ENCODE data around the gene CYP27C1.
"Not testable (repeated sequence)": the region's sequence is repeated elsewhere in the genome, so short reads cannot be mapped to it uniquely, and the experiment has no call there.

The CYP27C1 gene

DNA sequence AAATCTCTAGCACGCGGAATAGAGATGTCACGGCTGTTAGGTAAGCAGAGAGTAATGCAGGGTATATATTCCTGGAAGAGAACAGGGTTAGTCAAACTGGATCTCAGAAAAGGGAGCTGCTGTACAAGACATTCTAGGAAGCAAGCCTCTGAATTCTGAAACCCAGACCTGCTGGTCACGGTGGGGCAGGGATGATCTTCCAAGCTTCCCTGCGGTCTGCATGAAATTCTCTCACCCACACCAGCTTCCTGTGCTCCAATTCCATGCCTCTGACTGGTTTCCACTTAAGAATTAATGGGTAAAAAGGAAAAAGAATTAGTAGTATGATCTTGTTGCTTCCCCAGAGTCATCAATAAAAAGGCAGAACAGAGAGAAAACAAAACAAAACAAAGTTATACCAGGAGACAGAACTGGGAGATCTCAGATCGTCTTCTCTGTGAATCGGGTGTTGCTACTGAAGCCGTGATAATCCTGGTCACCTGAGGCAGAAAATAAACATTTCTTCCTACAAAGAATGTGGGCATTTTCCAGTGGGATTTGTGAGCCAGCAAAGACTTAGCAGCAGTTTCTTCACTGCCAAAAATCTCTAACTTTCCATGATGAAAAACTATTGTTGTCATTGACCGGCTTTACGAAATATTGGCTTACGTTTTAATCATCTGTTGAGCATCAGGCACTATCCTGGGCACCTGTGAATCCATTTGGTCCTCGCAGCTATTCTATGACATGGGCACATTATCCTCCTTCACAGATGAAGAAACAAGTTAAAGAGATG is 5.3 kb upstream of the CYP27C1 start:
- no peak for DNase-seq (ENCODE audit: low read depth in 2 of 2, low spot score in 1 of 2)

DNA sequence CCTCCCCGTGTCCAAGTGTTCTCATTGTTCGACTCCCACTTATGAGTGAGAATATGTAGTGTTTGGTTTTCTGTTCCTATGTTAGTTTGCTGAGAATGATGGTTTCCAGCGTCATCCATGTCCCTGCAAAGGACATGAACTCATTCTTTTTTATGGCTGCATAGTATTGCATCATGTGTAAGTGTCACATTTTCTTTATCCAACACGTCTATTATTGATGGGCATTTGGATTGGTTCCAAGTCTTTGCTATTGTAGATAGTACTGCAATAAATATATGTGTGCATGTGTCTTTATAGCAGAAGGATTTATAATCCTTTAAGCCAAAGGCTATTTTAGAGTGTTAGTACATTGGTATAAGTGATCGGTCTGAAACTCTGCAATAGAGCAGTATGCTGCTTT is 4.0 kb upstream of the CYP27C1 start:
- not testable (repeated sequence) for DNase-seq (ENCODE audit: low read depth in 2 of 2, low spot score in 1 of 2)

DNA sequence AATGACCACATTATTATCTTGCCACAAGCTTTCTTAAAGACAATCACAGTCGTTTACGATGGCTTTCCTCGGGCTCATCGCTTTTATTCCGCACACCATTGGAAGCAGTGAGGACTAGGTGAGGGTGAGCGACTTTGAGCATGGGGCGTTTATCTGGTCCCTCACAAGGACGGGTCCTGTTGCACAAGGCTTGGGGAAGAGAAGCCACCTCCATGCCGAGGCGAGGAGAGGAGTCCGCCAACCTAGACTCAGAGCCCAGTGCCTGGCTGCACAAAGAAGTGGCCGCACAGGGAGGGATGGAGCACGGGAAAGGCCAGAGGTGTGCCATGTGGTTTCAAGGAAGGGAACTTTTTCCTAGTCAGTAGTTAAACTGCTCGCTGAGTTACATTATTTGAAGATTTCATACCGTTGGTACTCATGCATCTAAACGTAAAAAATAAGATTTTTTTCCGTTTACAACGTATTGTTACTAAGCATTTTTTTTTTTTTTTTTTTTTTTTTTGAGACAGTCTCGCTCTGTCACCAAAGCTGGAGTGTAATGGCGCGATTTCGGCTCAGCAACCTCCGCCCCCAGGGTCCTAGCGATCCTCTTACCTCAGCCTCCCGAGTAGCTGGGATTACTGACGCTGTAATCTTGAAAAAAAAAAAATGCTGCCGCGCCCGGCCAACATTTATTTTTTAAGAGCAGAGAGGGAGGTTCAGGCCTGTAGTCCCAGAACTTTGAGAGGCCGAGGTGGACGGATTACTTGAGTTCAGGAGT is 849 bp upstream of the CYP27C1 start:
- no peak for DNase-seq (ENCODE audit: low read depth in 2 of 2, low spot score in 1 of 2)

DNA sequence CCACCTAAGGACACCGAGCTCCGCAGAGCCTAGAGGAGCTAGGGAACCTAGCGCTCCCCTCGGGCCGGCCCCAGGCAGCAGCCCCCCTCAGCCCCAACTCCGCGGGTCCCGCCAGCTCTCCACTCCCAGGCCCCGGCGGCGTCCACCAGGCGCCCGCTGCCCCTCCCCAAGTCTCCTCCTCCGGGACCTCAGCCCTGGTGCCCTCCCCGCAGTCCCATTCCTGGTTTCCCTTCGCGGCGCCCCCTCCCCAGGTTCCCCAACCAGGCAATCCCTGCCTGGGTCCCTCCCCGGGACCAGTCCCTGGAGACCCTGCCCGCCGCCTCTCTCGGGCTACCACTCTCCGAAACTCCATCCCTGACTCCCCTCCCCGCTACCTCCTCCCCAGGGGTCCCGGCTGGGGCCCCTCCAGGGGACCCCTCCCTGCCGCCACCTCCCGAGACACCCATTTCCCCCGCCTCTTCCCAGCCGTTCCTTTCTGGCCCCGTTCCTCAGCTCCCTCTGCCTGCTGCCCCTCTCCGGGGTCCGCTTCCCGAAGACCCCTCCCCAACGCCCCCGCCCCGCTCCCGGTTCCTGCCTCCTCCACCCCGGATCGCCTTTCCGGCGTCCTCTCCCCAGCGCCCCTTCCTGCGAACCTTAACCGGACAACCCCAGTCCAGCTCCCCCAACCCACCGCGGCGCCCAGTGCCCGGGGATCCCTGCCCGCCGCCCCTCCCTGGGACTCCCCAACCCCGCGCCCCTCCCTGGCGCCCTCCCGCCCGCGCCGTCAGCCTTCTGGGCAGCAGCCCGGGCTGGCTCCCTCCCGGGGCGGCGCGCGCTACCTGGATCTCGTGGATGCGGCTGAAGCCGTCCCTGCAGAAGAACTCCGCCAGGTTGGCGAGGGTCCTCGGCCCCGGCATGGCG is 678 bp downstream of the CYP27C1 start:
- no peak for DNase-seq (ENCODE audit: low read depth in 2 of 2, low spot score in 1 of 2)

DNA sequence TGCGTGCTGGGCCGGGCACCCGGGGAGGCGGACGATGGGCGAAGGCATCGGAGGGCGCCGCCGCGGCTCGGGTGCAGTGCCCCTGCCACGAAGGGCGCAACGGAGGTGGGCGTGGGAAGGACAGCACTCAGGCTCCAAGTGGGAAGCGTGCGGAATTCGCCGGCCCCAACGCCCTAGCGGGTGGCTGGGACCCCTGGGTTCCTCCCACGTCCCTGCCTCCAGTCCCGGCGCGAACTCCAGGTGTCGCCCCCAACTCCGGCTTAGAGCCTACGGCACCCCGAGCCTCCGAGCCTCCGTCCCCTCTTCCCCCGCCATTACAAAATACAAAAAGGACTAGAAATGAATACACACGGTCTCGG is 1.3 kb downstream of the CYP27C1 start:
- DNase-seq (ENCODE audit: low read depth in 2 of 2, low spot score in 1 of 2): no peak

DNA sequence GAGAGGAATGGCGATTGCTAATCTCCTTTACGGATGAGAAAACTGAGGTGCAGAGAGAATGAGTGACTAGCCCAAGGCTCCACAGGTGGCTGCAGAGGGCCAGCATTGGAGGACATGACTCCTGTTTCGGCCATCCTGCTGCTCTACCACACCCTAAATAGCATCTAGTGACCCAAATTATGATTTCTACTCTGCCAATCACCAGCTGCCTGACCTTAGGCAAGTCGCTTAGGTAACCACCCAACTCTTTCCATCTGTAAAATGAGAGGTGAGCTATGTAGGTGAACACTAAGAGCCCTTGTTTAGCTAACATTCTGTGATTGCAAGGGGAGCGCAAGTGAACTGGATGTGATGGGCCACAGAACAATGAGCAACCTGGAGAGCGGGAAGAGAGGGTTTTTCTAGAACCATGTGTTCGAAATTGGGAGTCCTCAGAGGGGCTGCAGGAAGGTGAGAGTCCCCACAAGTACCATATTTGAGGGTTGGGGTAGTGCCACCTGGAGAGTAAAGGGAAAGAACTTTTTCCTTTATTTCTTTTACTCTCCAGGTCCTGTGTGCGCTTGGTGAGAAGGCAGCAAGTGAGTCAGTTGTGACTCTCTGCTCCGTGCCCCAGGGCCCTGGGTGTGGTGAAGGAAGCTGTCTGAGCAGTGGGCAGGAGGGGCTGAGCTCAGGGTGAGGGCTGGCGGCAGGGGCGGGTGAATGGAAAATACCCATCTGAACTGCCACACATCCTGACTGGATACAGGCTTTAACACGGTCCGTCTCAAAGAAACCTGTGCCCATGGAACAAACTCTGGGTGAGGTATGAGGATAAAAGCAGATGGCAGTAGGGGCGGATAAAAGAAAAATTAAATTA is 2.4 kb downstream of the CYP27C1 start:
- no peak for DNase-seq (ENCODE audit: low read depth in 2 of 2, low spot score in 1 of 2)

DNA sequence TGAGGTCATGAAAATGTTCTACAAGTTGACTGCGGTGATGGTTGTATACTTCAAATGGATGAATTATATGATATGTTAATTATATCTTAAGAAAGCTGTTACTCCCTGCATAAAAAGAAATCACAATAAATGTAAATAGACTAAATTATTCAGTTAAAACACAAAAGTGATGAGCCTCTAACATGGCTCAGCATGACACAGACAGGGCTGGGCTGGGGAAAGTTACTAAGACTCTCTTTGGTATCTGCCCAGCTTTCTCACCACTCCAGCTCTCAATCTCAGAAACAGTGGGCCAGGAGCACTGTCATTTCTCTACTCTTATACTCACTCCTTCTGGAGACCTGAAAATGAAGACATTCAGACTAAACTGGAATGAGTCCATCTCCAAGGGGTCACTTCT is 3.5 kb downstream of the CYP27C1 start:
- no peak for DNase-seq (ENCODE audit: low read depth in 2 of 2, low spot score in 1 of 2)

DNA sequence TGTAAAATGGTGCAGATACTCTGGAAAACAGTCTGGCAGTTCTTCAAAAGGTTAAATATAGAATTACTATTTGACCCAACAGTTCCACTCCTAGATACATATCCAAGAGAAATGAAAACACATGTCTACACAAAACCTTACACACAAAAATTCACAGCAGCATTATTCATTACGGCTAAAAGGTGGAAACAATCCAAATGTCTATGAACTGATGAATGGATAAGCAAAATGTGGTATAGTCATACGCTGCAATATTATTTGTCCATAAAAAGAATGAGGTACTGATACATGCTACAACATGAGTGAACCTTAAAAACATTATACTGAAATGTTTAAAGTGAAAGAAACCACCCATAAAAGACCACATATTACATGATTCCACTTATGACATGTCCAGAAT is 4.0 kb downstream of the CYP27C1 start:
- DNase-seq (ENCODE audit: low read depth in 2 of 2, low spot score in 1 of 2): no peak

DNA sequence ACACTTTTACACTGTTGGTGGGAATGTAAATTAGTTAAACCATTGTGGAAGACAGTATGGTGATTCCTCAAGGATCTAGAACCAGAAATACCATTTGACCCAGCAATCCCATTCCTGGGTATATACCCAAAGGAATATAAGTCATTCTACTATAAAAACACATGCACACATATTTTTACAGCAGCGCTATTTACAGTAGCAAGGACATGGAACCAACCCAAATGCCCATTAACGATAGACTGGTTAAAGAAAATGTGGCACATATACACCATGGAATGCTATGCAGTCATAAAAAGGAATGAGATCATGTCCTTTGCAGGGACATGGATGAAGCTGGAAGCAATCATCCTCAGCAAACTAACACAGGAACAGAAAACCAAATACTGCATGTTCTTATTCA is 5.9 kb downstream of the CYP27C1 start:
- not testable (repeated sequence) for DNase-seq (ENCODE audit: low read depth in 2 of 2, low spot score in 1 of 2)

DNA sequence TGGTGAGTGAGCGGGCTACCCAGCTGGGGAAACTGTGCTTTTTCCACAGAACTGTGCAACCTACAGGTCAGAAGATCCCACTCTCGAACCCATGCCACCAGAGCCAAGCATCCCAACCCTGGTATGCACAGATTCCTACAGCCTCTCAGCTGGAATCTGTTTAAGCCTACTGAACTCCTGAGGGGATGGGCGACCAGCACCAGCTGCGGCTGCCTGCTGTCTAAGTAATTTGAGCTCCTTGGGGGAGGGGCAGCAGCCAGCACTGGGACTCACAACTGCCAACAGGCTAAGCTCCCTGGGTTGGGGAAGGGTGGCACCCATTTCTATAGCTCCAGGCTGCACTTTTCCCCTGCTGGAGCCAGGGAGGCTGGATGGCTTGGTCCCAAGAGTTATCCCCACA is 11.8 kb downstream of the CYP27C1 start:
- no peak for DNase-seq (ENCODE audit: low read depth in 2 of 2, low spot score in 1 of 2)

DNA sequence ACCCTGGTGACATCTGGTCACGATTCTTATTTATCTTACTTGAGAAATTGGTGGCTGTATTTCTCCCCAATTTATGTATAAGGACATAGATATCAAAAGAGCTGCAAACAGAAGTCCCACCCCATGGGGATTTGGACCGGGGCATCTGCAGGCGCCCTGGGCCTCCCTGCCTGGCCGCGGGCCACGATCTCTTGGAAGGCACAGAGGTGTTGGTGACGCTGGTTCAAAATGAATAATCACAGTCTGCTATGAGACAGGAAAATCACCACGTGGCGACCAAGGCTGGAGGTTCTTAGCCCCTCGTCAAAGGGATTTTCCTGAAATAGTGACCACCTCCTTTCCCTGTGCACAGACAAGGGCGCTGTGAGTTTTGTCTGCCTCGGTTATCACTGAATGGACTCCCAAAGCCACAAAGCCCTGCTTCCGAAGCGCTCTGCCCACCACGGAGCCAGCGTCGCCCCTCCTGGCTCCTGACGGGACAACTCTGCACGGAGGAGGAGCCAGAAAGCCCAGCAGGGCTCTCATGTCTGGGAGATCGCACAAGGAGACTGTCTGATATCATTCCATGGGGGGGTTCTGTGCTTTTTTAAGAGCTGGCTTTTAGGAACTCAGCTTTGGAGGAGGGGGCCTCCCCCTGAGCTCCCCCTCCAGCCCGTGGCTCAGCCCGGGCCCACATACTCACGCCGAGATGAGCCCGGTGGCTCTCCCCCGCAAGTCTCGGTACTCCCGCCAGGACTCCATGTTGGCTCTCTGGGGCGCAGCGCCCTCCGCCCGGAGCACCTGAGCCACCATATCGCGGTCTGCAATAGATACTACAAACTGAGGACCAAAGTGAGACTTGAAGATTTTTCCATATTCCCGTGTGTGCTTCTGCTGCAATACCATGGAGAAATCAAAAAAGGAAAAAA is 14.6 kb downstream of the CYP27C1 start:
- DNase-seq (ENCODE audit: low read depth in 2 of 2, low spot score in 1 of 2): no peak

DNA sequence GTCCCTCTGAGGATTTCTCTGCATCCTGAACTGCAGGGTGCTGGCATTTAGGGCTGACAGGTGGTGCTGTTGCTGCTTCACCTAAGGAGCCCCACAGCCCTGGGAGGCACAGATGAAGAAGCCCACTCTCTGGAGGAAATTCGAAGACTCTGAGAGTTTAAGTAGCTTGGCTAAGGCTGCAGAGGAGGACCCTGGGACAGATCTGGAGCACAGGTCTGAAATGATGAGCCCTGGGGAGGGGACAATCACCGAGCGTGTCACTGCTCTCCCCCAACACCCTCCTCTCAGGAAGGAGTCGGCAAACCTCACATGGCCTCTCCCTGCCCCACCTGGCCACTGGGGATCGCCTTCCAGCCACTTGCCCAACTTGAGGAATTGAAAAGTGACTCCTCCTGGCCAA is 18.6 kb downstream of the CYP27C1 start:
- no peak for DNase-seq (ENCODE audit: low read depth in 2 of 2, low spot score in 1 of 2)

DNA sequence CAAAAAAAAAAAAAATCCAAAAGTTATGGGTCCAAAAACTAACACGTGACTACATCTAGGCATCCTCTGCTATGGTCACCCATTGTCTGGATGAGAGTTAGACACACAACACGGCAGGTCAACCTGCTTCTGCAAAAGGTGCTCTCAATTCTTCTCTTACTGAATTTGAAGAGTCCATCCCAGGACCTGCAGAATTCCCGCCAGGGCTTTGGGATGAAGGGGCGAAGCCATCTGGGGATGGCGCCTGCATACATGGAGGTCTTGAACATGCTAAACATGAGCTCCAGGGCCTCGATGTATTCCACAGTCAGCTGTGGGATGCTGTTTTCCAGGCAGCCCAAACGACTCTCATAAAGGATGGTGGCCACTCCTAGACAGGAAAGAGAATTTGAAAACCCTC is 19.1 kb downstream of the CYP27C1 start:
- DNase-seq (ENCODE audit: low read depth in 2 of 2, low spot score in 1 of 2): no peak

DNA sequence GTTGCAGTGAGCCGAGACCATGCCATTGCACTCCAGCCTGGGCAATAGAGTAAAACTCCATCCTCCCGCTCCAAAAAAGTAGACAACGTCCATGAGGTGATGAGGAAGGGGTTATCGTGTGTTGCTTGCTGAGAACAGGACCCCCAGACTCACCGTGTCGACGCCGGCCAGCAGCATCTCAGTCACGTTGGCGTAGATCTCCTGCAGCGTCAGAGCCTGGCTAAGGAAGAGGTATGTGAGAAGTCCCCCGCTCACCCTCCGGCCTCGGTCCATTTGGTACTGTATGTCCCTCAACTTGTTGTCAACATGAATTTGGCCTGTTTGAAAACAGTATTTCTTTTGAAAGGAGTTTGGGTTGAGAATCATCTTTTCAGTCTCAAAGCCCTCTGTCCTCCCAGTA is 20.9 kb downstream of the CYP27C1 start:
- DNase-seq (ENCODE audit: low read depth in 2 of 2, low spot score in 1 of 2): no peak

DNA sequence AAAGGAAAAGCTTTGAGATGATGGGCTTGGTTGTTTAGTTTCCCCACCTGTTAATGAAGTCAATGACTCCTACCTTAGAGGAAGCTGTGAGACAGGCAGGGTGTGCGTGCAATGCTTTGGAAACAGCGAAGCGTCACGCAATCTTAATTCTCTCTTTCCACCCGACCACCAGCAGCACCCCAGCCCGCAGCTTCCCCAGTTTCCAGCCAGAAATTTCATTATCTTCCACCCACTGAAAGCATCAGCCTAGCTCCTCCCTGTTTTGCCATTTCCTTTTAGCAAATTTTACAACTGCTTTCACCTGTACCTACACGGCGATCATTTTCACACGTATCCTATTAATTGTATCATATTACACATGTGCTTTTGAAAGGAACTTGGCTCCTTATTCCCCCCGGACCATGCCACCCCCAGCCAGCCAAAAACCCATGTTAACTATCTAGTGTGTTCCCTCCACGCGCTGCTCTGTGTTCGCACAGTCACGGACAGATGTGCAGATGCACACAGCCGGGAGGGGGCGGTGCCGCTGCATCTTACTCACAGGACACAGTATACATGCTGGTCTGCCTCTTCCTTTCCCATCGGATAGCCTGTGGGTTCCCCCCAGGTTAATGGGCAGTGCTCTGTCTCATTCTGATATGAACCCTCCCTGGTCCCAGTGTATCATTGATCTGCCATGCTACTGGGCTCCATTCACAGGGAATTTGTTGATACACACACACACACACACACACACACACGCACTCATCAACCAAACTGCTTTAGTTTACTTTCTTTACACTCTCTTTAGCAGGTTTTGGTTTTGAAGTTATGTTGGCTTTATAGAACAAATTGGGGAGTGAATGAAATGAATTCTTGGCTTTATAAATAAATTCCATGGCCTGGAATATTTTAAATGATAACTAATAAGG is 22.4 kb downstream of the CYP27C1 start:
- DNase-seq (ENCODE audit: low read depth in 2 of 2, low spot score in 1 of 2): no peak

DNA sequence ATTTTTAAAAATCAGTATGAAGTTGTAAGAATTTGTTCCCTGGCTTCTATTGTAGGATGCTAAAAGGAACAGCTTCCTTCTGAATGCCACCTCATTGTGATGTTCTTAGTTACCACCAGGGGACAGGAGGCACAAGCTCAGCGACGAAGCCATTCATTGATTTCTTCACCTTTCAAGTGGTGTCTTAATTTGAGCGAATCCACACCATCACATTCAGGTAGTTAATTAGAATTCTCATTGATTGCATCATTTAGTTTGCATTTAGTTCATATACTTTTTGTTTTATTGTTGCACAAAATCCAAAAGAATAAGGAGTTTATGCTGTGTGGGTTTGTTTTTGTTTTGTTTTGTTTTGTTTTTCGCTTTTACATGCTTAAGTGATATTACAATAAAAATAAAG is 23.1 kb downstream of the CYP27C1 start:
- DNase-seq (ENCODE audit: low read depth in 2 of 2, low spot score in 1 of 2): no peak

DNA sequence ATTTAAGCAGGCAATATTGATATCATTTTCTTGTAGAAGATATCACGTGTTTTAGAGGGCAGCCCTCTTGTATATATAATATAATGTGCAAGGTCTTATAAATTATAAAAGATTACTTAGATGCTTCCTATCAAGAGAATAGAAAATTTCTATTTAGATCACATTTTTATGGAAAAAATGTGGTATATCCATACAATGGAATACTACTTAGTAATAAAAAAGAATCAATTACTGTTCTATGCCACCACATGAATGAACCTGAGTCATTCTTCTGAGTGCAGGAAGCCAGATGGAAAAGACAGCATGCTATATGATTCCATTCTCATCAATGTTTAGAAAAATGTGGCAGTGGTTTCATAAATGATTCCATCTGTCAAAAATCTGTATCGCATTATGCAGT is 23.6 kb downstream of the CYP27C1 start:
- no peak for DNase-seq (ENCODE audit: low read depth in 2 of 2, low spot score in 1 of 2)

DNA sequence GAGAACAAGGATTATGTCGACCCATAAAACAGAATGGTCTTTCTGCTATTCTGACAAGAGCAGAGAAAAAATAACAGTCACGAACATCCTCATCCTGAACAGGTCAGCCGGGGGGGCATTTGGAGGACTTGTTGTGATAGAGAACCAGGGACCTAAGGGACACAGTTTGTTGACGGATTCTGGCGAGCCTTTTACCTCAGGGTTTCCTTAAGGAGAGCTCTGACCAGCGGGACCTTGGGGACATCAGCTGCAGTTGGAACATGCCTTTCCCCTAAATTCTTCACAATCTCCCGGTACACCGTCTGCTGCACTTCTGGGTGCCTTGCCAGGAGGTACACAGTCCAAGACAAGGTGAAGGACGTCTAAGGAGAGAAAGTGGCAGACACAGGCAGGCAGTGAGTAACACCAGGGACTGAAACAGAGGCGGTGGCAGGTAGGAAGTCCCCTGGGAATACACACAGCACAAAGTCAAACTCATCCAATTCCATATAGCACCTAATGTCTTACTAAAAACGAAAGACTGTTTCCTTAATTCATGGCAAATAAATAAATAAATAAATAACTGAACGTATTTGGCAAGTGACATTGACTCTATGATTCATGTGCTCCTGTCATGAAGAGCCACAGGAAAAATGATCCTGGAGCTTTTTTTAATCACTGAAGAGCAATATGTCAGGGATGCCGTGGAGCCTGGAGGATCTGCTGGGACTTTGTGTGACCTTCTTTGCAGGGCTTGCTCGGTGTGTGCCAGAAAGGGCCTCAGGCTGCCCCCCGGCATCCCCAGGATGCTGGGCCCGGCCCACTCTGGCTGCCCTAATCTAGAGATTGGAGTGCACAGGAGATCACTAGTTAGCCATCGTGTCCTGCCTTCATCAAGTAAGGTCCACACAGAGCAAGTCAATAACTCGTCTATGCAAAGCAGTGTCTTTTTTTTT is 24.7 kb downstream of the CYP27C1 start:
- no peak for DNase-seq (ENCODE audit: low read depth in 2 of 2, low spot score in 1 of 2)

Data from stimulated activated CD8-positive, alpha-beta memory T cell treated with anti-CD3 and anti-CD28 coated beads, Interleukin-4, amount 100 ng/mL, for 4 hours (primary cell).